ENCODE measurements around the gene ADAMTS6.

- no peak for TF ChIP-seq CTCF (IDR thresholded peaks at IDR 0.05; ENCODE audit: insufficient read depth, low read length, poor library complexity, severe bottlenecking)
- TF ChIP-seq EZH2phosphoT487 (conservative IDR thresholded peaks at IDR 0.05; ENCODE audit: low read length), result no peak
Observed at GRCh38 chr5:65446682-65447081, 35.0 kb downstream of the ADAMTS6 start.

Measured in SU-DHL-6 (cell line).